ENCODE measurements around the gene PPME1. TPM values are rescaled to one million over a fixed set of nuclear protein-coding genes. Genes with fewer than 3 reads are reported as not detected.

The PPME1 gene
- total RNA-seq, 2 donors from 2014 or later = 41.1 to 45.7 TPM

- H3K4me1 ChIP-seq (replicated peaks) = no peaks in the 10 kb centered on the region
- no peaks in the 10 kb centered on the region for H3K9me3 ChIP-seq
- no peak for TF ChIP-seq POLR2A (IDR thresholded peaks at IDR 0.05)
- no peak for TF ChIP-seq CTCF (IDR thresholded peaks at IDR 0.05)
- no peak for TF ChIP-seq POLR2AphosphoS5 (IDR thresholded peaks at IDR 0.05)
- DNase-seq (ENCODE audit: low spot score) = no peak
- H3K36me3 ChIP-seq = no peaks in the 10 kb centered on the region
- H3K27me3 ChIP-seq (replicated peaks; ENCODE audit: insufficient read depth) = no peaks in the 10 kb centered on the region
- WGBS = 65% methylated on average over 2 of the region's 2 CpGs
- no peak overlapping the region for H3K27ac ChIP-seq
- H3K4me3 ChIP-seq = no peak overlapping the region
- intact Hi-C loops (cut with DNase I) = no loop called here
Observed at GRCh38 chr11:74185695-74186094, 14.6 kb downstream of the PPME1 start.

GRCh38 chr11:74195828-74196227, 24.7 kb downstream of the PPME1 start:
- intact Hi-C loops (cut with DNase I) = no loop called here
- Histone ChIP-seq H3K4me3 (no peak overlapping the region), H3K4me1 (replicated peaks) (no peaks in the 10 kb centered on the region), H3K27ac (no peak overlapping the region), H3K36me3 (no peaks in the 10 kb centered on the region), H3K27me3 (replicated peaks; ENCODE audit: insufficient read depth) (no peaks in the 10 kb centered on the region), H3K9me3 (no peaks in the 10 kb centered on the region)
- DNase-seq (ENCODE audit: low spot score) = no peak
- TF ChIP-seq POLR2A (IDR thresholded peaks at IDR 0.05) = no peak
- TF ChIP-seq CTCF (IDR thresholded peaks at IDR 0.05) = no peak
- TF ChIP-seq POLR2AphosphoS5 (IDR thresholded peaks at IDR 0.05) = no peak

- Histone ChIP-seq H3K36me3 (no peaks in the 10 kb centered on the region), H3K27me3 (replicated peaks; ENCODE audit: insufficient read depth) (no peaks in the 10 kb centered on the region), H3K9me3 (no peaks in the 10 kb centered on the region), H3K27ac (no peak overlapping the region), H3K4me3 (no peak overlapping the region), H3K4me1 (replicated peaks) (no peaks in the 10 kb centered on the region)
- WGBS = 92% methylated on average over 2 of the region's 2 CpGs
- intact Hi-C loops (cut with DNase I) = no loop called here
- TF ChIP-seq CTCF (IDR thresholded peaks at IDR 0.05) = no peak
- no peak for TF ChIP-seq POLR2AphosphoS5 (IDR thresholded peaks at IDR 0.05)
- no peak for TF ChIP-seq POLR2A (IDR thresholded peaks at IDR 0.05)
- no peak for DNase-seq (ENCODE audit: low spot score)
Observed at GRCh38 chr11:74196781-74197486, 25.8 kb downstream of the PPME1 start.

- Histone ChIP-seq H3K27ac (no peak overlapping the region), H3K4me3 (no peak overlapping the region), H3K9me3 (no peaks in the 10 kb centered on the region), H3K4me1 (replicated peaks) (no peaks in the 10 kb centered on the region), H3K36me3 (no peaks in the 10 kb centered on the region), H3K27me3 (replicated peaks; ENCODE audit: insufficient read depth) (no peaks in the 10 kb centered on the region)
- TF ChIP-seq CTCF (IDR thresholded peaks at IDR 0.05) (no peak), POLR2AphosphoS5 (IDR thresholded peaks at IDR 0.05) (no peak), POLR2A (IDR thresholded peaks at IDR 0.05) (no peak)
- intact Hi-C loops (cut with DNase I) = no loop called here
- DNase-seq (ENCODE audit: low spot score) = no peak
- WGBS = 97% methylated on average over 2 of the region's 2 CpGs
Observed at GRCh38 chr11:74203966-74204365, 32.9 kb downstream of the PPME1 start.

- Histone ChIP-seq H3K4me3 (no peak overlapping the region), H3K36me3 (no peaks in the 10 kb centered on the region), H3K9me3 (no peaks in the 10 kb centered on the region), H3K4me1 (replicated peaks) (no peaks in the 10 kb centered on the region), H3K27me3 (replicated peaks; ENCODE audit: insufficient read depth) (no peaks in the 10 kb centered on the region), H3K27ac (no peak overlapping the region)
- no peak for DNase-seq (ENCODE audit: low spot score)
- intact Hi-C loops (cut with DNase I) = no loop called here
- TF ChIP-seq CTCF (IDR thresholded peaks at IDR 0.05) = no peak
- TF ChIP-seq POLR2AphosphoS5 (IDR thresholded peaks at IDR 0.05) = no peak
- TF ChIP-seq POLR2A (IDR thresholded peaks at IDR 0.05) = no peak
- 95% methylated on average over 1 of the region's 1 CpG for WGBS
Observed at GRCh38 chr11:74204701-74205100, 33.6 kb downstream of the PPME1 start.

Data from prostate gland (tissue), 2 donors.